ENCODE data around the gene IKZF2. TPM values are rescaled to one million over a fixed set of nuclear protein-coding genes. Genes with fewer than 3 reads are reported as not detected.

The IKZF2 gene
- total RNA-seq, 2 experiments from 2014 or later: 4.2 to 6.0 TPM

- no peaks in the 10 kb centered on the region for H3K9me3 Mint-ChIP-seq
- DNase-seq: no peak
Observed at GRCh38 chr2:213167271-213167930, 16.0 kb upstream of the IKZF2 start.

GRCh38 chr2:213166109-213166508, 14.7 kb upstream of the IKZF2 start:
- CTCF ChIA-PET: no interaction called here
- no peak for DNase-seq
- H3K27me3 Mint-ChIP-seq: no peaks in the 10 kb centered on the region

More at GRCh38 chr2:213167271-213167930, 16.0 kb upstream of the IKZF2 start:
- POLR2A ChIA-PET: no interaction called here
- H3K4me1 Mint-ChIP-seq: no peaks in the 10 kb centered on the region
- H3K27ac Mint-ChIP-seq: no peak overlapping the region
- no peak overlapping the region for H3K4me3 Mint-ChIP-seq
- no peaks in the 10 kb centered on the region for H3K36me3 Mint-ChIP-seq (ENCODE audit: low read depth)
- no peaks in the 10 kb centered on the region for H3K27me3 Mint-ChIP-seq
- CTCF ChIA-PET: no interaction called here

GRCh38 chr2:213164263-213164662, 12.9 kb upstream of the IKZF2 start:
- Mint-ChIP-seq H3K9me3 (no peaks in the 10 kb centered on the region), H3K4me3 (no peak overlapping the region), H3K27ac (no peak overlapping the region), H3K36me3 (ENCODE audit: low read depth) (no peaks in the 10 kb centered on the region), H3K27me3 (no peaks in the 10 kb centered on the region), H3K4me1 (no peaks in the 10 kb centered on the region)
- no peak for DNase-seq
- ChIA-PET POLR2A (no interaction called here), CTCF (no interaction called here)

More at GRCh38 chr2:213166109-213166508, 14.7 kb upstream of the IKZF2 start:
- Mint-ChIP-seq H3K36me3 (ENCODE audit: low read depth) (no peaks in the 10 kb centered on the region), H3K9me3 (no peaks in the 10 kb centered on the region), H3K4me3 (no peak overlapping the region), H3K4me1 (no peaks in the 10 kb centered on the region), H3K27ac (no peak overlapping the region)
- POLR2A ChIA-PET: no interaction called here

GRCh38 chr2:213162516-213163118, 11.2 kb upstream of the IKZF2 start:
- H3K27ac Mint-ChIP-seq: no peak overlapping the region
- no peaks in the 10 kb centered on the region for H3K4me1 Mint-ChIP-seq
- CTCF ChIA-PET: interaction anchor here (1.3 kb wide), 1 partner anchor 385 kb away, joined by 3 read pairs; no protein-coding TSS in a partner anchor
- H3K4me3 Mint-ChIP-seq: no peak overlapping the region
- no peaks in the 10 kb centered on the region for H3K27me3 Mint-ChIP-seq
- POLR2A ChIA-PET: no interaction called here
- no peaks in the 10 kb centered on the region for H3K36me3 Mint-ChIP-seq (ENCODE audit: low read depth)
- DNase-seq: no peak
- H3K9me3 Mint-ChIP-seq: no peaks in the 10 kb centered on the region

- ChIA-PET POLR2A (no interaction called here), CTCF (interaction anchor here (1.3 kb wide), 1 partner anchor 385 kb away, joined by 3 read pairs; no protein-coding TSS in a partner anchor)
- Mint-ChIP-seq H3K27ac (no peak overlapping the region), H3K36me3 (ENCODE audit: low read depth) (no peaks in the 10 kb centered on the region), H3K9me3 (no peaks in the 10 kb centered on the region), H3K4me3 (no peak overlapping the region), H3K4me1 (no peaks in the 10 kb centered on the region), H3K27me3 (no peaks in the 10 kb centered on the region)
- DNase-seq: no peak
Observed at GRCh38 chr2:213161759-213162515, 10.5 kb upstream of the IKZF2 start.

GRCh38 chr2:213159768-213160167, 8.4 kb upstream of the IKZF2 start:
- Mint-ChIP-seq H3K4me3 (no peak overlapping the region), H3K9me3 (no peaks in the 10 kb centered on the region), H3K27me3 (no peaks in the 10 kb centered on the region), H3K4me1 (no peaks in the 10 kb centered on the region), H3K36me3 (ENCODE audit: low read depth) (no peaks in the 10 kb centered on the region), H3K27ac (no peak overlapping the region)
- CTCF ChIA-PET: no interaction called here
- POLR2A ChIA-PET: no interaction called here
- DNase-seq: no peak

GRCh38 chr2:213157242-213157641, 5.8 kb upstream of the IKZF2 start:
- POLR2A ChIA-PET: no interaction called here

GRCh38 chr2:213156717-213157116, 5.3 kb upstream of the IKZF2 start:
- peaks cover 6% of the 10 kb centered on the region for H3K4me1 Mint-ChIP-seq
- POLR2A ChIA-PET: no interaction called here
- no peak overlapping the region for H3K27ac Mint-ChIP-seq

More at GRCh38 chr2:213157242-213157641, 5.8 kb upstream of the IKZF2 start:
- H3K27me3 Mint-ChIP-seq: peaks cover 14% of the 10 kb centered on the region
- peaks cover 3% of the 10 kb centered on the region for H3K36me3 Mint-ChIP-seq (ENCODE audit: low read depth)
- no peak for DNase-seq
- H3K4me1 Mint-ChIP-seq: peaks cover 5% of the 10 kb centered on the region
- CTCF ChIA-PET: no interaction called here
- H3K9me3 Mint-ChIP-seq: no peaks in the 10 kb centered on the region
- no peak overlapping the region for H3K27ac Mint-ChIP-seq
- H3K4me3 Mint-ChIP-seq: no peak overlapping the region

GRCh38 chr2:213152888-213153287, 1.5 kb upstream of the IKZF2 start:
- H3K4me3 Mint-ChIP-seq: peak overlapping the region; percentile 71
- CTCF ChIA-PET: interaction anchor here (0.9 to 3.2 kb wide), 6 partner anchors 195 to 376 kb away, joined by 3 to 33 read pairs (median 4); no protein-coding TSS in a partner anchor
- peaks cover 47% of the 10 kb centered on the region for H3K27me3 Mint-ChIP-seq
- peaks cover 30% of the 10 kb centered on the region for H3K4me1 Mint-ChIP-seq
- peaks cover 3% of the 10 kb centered on the region for H3K36me3 Mint-ChIP-seq (ENCODE audit: low read depth)
- DNase-seq: no peak
- no peak overlapping the region for H3K27ac Mint-ChIP-seq
- no peaks in the 10 kb centered on the region for H3K9me3 Mint-ChIP-seq
- POLR2A ChIA-PET: interaction anchor here (1.0 to 1.5 kb wide), 2 partner anchors 26 to 376 kb away, joined by 3 read pairs; no protein-coding TSS in a partner anchor

More at GRCh38 chr2:213156717-213157116, 5.3 kb upstream of the IKZF2 start:
- CTCF ChIA-PET: no interaction called here
- Mint-ChIP-seq H3K27me3 (peaks cover 17% of the 10 kb centered on the region), H3K36me3 (ENCODE audit: low read depth) (peaks cover 3% of the 10 kb centered on the region), H3K9me3 (no peaks in the 10 kb centered on the region), H3K4me3 (no peak overlapping the region)
- DNase-seq: no peak

GRCh38 chr2:213152065-213152794, 818 bp upstream of the IKZF2 start:
- Mint-ChIP-seq H3K4me3 (peak overlapping the region; percentile 71), H3K27ac (peak overlapping the region; percentile 44), H3K27me3 (peaks cover 47% of the 10 kb centered on the region), H3K4me1 (peaks cover 30% of the 10 kb centered on the region), H3K36me3 (ENCODE audit: low read depth) (peaks cover 3% of the 10 kb centered on the region), H3K9me3 (no peaks in the 10 kb centered on the region)
- ChIA-PET CTCF (interaction anchor here (0.9 to 3.2 kb wide), 4 partner anchors 195 to 376 kb away, joined by 3 to 33 read pairs (median 4); no protein-coding TSS in a partner anchor), POLR2A (interaction anchor here (1.0 to 1.5 kb wide), 2 partner anchors 25 to 375 kb away, joined by 3 read pairs; no protein-coding TSS in a partner anchor)
- peak; percentile 23 for DNase-seq

- H3K27me3 Mint-ChIP-seq: peaks cover 47% of the 10 kb centered on the region
- POLR2A ChIA-PET: interaction anchor here (0.6 to 2.9 kb wide), 6 partner anchors 20 to 373 kb away, joined by 3 to 6 read pairs (median 3); partner anchors contain the start of gene SPAG16
Observed at GRCh38 chr2:213150315-213151097, 906 bp downstream of the IKZF2 start.

GRCh38 chr2:213149949-213150314, 1.5 kb downstream of the IKZF2 start:
- ChIA-PET CTCF (interaction anchor here (1.1 to 1.3 kb wide), 2 partner anchors 22 to 372 kb away, joined by 3 read pairs; no protein-coding TSS in a partner anchor), POLR2A (interaction anchor here (2.6 to 2.9 kb wide), 2 partner anchors 132 to 134 kb away, joined by 6 read pairs; no protein-coding TSS in a partner anchor)
- peaks cover 3% of the 10 kb centered on the region for H3K36me3 Mint-ChIP-seq (ENCODE audit: low read depth)
- peak overlapping the region; percentile 15 for H3K27ac Mint-ChIP-seq
- no peak for DNase-seq
- peaks cover 47% of the 10 kb centered on the region for H3K27me3 Mint-ChIP-seq
- H3K4me3 Mint-ChIP-seq: peak overlapping the region; percentile 79
- H3K9me3 Mint-ChIP-seq: no peaks in the 10 kb centered on the region
- H3K4me1 Mint-ChIP-seq: peaks cover 30% of the 10 kb centered on the region

More at GRCh38 chr2:213150315-213151097, 906 bp downstream of the IKZF2 start:
- Mint-ChIP-seq H3K4me3 (peak overlapping the region; percentile 79), H3K9me3 (no peaks in the 10 kb centered on the region), H3K27ac (peak overlapping the region; percentile 60), H3K36me3 (ENCODE audit: low read depth) (peaks cover 3% of the 10 kb centered on the region), H3K4me1 (peaks cover 30% of the 10 kb centered on the region)
- DNase-seq: no peak
- CTCF ChIA-PET: interaction anchor here (0.7 to 1.3 kb wide), 4 partner anchors 23 to 378 kb away, joined by 3 to 6 read pairs (median 3); no protein-coding TSS in a partner anchor

Measured in activated CD4-positive, alpha-beta memory T cell treated with anti-CD3 and anti-CD28 coated beads, Interleukin-2, amount 10 ng/mL, durations not matched to agents 7 days and 5 days (primary cell).